Stimulated activated CD4-positive, alpha-beta T cell treated with anti-CD3 and anti-CD28 coated beads, TNF-alpha, amount 100 ng/mL, for 1 hour (primary cell): ENCODE results near the gene P3R3URF.

ENCODE experiments used
- DNase-seq, 3 donors: peaks; one replicate each; pipeline ENCODE4 v3.0.0-alpha.2; 2020; ENCODE audit warnings: low read depth in 3 of 3, low spot score in 1 of 3

The P3R3URF gene

DNA sequence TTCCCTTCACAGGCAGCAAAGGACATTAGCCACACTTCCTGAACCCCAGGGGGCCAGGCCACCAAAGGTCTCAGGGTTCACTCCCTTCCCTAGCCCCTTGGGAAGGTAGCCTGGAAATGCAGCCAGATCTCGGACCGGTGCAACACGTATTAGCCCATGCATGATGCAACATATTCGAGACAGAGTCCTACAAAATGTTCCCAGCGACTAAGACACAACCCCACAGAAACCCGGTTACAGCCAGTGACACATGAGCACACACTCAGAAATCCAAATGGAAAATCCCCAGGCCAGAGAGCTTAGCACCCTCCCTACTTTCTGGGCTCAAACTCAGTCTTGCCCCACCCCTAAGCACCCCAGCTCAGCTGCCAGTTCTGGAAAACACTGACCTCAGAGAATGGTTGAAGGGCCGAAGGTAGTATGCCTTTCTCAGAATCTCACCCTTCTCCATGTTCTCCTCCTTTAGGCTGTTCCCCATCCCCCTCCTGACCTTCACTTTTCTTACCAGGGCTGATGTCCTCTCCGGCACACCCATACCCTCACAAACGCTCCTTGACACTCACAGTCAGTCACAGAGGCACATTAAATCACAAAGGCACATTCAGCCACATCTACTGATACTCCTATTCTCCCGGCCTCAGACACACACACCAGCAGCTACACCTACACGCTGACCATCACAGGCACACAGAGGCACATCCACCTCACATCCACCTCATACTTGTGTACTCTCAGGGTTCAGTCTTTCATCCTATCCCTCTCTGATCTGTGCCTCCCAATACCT, 1.6 kb downstream of the P3R3URF start, which contains the start of gene TSPAN1:
TSS of gene TSPAN1 (plus strand) at position 640 of the 784 bp plus-strand sequence. CDS start 6,021 bp downstream, outside the sequence.
- DNase-seq, result no peak

- no peak for DNase-seq
Measured at GRCh38 chr1:46173361-46173856, 2.9 kb downstream of the P3R3URF start.

DNA sequence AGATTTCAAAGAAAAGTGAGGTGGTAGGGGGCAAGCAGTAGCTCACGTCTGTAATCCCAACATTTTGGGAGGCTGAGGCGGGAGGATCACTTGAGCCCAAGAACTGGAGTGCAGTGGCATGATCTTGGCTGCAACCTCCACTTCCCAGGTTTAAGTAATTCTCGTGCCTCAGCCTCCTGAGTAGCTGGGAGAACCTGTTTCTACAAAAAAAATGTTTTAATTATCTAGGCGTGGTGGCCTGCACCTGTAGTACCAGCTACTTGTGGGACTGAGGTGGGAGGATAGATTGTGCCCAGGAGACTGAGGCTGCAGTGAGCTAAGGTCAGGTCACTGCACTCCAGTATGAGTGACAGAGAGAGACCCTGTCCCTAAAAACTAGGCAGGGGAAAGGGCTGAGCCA, 4.0 kb downstream of the P3R3URF start:
- no peak for DNase-seq

- no peak for DNase-seq
Measured at GRCh38 chr1:46171871-46172270, 4.4 kb downstream of the P3R3URF start.

- DNase-seq, result no peak
Measured at GRCh38 chr1:46171351-46171750, 4.9 kb downstream of the P3R3URF start.

DNA sequence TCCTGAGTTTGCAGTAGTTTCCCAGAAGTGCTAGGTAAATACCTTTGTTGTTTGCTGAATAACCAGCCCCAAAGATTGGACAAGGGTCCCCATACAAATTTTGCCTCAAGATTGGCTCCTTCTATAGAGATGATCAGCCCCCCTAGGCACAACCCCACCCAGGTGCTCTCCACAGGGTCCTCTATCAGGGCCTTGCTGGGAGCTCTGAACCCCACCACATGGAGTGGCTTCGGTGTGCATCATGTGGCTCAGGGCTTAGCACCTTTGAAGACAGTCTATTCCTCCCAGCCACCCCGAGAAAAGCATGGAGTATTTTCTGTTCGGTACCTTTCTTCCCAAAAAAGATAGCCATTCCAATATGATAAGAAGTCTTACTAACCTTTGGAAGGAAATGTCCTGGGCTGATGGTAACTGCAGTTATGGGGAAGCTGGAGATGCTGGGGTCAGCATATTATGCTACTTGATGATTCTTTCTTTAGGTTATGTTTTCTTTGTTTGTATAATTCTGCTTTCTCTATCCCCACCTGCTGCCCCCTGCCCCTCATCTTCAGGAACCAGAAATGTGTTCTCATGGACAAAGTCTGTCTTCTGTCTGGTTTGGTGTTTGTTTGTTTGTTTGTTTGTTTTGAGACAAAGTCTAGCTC, 6.4 kb downstream of the P3R3URF start:
- DNase-seq, result no peak

- DNase-seq, result no peak
Measured at GRCh38 chr1:46168477-46168876, 7.8 kb downstream of the P3R3URF start.

DNA sequence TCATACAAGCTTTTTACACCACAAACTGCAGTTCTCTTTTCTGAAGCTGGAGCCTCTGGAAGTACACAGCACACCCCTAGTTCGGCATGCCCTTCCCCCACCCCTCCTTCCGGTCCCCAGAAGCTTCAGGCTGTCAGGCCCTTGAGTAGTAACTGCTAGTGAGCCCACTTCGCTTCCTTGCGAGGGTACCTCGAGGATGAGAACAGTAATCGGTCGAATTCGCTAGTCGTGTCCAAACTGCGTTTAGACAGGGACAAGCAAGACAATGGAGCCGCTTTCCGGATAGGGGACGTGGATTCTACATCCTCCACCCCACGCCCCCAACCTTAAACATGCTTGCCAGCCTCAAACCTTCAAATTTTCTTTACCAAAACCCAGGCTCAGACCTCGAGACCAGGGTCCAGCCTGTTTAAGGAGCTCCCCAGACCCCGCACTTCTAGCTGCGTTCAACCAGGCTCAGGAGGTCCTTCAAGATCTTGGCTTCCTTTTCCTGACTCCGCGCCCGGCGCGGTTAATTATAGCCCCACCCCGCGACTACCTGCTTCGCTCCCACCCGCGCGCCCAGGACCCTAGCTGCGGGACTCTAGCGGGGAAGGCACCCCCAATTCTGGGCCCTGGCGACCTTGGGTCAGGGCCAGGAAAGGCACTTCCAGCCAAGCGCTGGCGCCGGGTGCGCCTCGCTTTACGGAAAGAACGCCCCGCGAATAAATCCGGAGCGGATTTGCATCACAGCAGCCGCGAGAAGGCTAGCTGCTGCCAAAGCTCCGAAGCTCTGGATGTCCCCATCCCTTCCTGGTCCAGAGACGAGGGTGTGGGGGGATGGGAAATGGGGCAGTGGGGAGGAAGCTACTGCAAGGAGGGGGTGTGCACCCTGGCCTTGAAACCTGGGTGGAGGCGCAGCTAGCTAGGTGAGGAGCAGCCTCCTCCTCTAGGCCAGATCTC, 9.5 kb downstream of the P3R3URF start:
- DNase-seq, result peak in 1 of 3 donors; percentile 25

DNA sequence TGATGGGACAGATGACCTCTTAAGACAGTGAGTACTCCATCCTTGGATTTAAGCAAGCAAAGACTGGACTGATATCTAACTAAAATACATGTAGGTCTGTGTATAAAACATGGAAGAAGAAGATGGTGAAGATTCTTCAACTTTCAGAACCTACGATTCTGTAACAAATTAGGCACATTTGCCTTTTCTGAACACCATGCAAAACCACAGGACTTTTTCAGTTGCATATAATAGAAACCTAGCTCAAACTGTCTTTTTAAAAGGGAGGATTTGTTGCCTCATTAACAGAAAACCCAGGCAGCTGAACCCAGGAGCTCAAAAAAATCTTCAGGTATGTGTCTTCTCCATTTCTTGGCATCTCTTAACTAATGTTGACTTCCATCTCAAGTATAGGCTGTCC, 16.1 kb downstream of the P3R3URF start:
- DNase-seq, result no peak

- DNase-seq, result no peak
Measured at GRCh38 chr1:46159516-46159915, 16.8 kb downstream of the P3R3URF start.

- no peak for DNase-seq
Measured at GRCh38 chr1:46158312-46159281, 17.7 kb downstream of the P3R3URF start.

DNA sequence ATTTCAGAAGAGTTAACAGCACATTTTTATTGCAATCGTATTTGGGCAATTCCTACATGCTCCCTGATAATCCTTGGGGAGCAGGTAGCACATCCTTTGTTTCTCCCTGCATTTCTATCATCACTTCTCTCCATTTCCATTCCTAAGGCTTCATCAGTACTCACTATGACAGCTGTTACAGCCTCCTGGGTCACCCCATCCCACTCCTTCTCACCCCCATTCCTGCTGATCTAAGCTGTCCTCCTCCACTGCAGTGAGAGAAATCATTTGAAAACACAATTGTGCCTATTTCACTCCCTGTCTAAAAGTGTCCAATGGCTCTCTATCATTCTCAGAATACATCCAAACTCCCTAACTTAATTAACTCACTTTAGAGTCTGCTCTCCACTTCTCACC, 18.4 kb downstream of the P3R3URF start:
- no peak for DNase-seq

- no peak for DNase-seq
Measured at GRCh38 chr1:46153732-46154131, 22.6 kb downstream of the P3R3URF start.

GRCh38 chr1:46153228-46153627, 23.1 kb downstream of the P3R3URF start:
- DNase-seq, result no peak

- no peak for DNase-seq
Measured at GRCh38 chr1:46152016-46152415, 24.3 kb downstream of the P3R3URF start.

DNA sequence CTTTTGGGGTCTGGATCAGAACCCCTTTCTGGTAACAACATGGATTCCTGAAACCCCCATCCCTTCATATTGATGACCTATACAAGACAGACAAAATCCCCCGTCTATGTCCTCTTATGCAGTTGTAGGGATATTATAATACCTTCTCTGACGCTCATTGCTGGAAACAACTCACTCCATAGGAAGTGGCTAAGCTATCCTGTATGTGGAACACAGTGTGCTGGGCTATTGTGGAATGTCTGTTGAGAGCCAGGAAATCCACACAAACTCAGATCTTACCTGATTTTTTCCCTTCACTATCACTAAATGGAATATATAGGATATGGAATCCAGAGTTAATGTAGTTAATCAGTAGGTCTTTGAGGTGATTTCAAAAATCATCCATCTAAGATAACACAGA, 26.2 kb downstream of the P3R3URF start:
- no peak for DNase-seq

GRCh38 chr1:46148318-46148717, 28.0 kb downstream of the P3R3URF start:
- DNase-seq, result no peak

GRCh38 chr1:46137916-46138315, 38.4 kb downstream of the P3R3URF start:
- DNase-seq, result no peak

DNA sequence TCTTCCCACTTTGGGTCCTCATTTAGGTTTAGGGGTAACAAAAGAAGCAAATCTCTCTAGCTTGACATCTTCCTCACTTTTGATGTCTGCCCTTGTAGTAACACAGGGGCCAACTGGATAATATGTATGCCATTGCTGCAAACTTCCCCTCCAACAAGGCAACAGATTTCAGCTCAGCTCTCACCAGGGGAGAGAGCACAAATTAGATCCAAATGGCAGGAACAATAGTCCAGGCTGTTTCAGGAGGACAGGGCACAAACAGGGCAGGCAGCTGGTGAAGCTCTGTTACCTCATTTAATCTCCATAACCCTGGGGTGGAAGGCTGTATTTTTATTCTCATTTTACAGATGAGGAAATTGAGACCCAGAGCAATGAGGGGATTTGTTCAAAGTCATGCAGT, 39.6 kb downstream of the P3R3URF start:
- no peak for DNase-seq

DNA sequence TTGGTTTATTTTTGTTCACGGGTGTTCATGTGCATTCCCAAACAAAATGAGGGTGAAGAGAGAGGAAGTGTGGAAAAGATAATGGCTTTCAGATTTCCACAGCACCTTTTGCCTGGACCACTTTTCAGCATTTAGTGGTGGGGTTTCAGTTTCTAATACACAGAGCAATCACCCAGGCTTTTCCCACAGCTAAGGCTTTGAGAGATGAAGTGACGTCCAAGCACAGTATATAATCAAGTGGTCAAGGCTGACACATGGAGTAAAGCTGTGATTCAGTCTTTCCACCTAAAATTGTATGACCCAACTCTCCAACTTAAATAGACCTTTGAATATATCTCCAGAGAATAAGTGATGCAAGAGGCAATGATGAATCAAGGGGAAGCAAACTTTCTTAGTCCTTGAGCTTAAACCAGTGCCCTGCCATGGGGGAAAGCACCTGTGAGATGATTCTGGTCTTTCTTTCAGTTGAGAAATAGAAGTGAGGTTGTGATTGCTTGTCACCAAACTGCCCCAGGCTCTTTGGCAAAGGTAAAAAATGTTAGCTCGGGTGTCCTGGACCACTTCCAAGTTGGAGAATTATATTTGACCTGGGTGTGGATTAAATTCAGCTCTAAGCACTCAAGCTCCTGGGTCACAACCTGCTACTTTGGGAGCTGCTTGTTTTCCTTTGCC, 41.5 kb downstream of the P3R3URF start:
- no peak for DNase-seq
